GM18867 (cell line): ENCODE measurements around the gene PKDREJ.

ENCODE experiments used
- ATAC-seq: cut with Tn5 transposase; IDR thresholded peaks from one replicate; pipeline ENCODE4 v1.9.1; 2021; ENCODE audit warnings: mild to moderate bottlenecking, moderate library complexity; ENCODE audit not compliant: unreplicated experiment

Gene PKDREJ

DNA sequence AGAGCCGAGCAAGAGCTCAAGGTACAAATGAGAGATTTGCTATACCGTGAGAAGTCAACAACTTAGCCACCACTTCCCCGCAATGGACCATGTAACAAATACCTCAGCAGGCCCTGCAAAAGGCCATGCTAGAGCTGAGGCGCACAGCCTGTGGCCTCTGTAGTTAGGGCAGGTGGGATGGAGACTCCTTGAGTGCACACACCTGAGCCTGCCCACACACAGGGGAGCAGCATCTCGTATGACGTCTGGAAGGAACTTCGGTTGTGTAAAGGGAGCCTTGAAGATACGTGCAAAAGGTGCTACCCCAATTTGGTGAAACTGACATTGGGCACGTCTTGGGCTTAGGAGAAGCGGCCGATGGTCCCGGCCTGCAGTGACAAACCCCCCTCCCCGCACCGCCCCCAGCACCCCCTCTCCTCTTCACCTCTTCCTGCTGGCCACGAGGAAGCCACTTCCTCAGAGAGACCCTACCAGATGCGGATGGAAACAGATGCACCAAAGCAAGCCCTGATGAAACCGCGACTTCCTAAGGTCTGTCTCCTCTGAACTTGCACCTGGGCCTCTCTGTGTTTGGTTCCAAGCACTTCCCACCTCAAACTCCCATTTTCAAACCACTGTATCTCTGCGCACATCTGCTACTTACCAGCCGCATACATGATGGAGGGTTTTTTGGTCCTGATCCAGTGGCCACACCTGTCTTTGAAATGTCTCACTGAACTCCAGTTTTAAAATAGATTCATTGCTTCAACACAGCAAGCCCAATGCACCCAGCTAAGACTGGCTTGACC lies 23.7 kb downstream of the PKDREJ start:
- ATAC-seq = no peak

DNA sequence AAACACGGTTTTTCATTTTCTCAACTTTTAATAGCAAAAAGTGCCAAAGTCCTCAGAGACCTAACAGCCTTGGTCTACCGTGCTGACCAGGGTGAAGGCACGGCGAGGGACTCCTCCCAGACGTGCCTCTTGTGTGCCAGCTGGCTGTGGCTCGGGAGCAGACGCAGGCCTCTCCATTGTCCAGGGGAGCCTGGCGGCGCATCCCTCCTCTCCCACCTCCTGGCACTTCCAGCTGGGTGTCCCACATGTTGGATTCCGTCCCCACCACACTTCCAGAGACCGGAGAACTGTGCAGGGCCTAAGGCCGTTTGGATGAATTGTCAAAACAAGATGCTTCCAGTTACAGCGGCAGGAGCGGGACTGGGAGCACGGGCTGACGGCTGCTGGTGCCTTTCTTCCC lies 24.6 kb downstream of the PKDREJ start:
- ATAC-seq = no peak

DNA sequence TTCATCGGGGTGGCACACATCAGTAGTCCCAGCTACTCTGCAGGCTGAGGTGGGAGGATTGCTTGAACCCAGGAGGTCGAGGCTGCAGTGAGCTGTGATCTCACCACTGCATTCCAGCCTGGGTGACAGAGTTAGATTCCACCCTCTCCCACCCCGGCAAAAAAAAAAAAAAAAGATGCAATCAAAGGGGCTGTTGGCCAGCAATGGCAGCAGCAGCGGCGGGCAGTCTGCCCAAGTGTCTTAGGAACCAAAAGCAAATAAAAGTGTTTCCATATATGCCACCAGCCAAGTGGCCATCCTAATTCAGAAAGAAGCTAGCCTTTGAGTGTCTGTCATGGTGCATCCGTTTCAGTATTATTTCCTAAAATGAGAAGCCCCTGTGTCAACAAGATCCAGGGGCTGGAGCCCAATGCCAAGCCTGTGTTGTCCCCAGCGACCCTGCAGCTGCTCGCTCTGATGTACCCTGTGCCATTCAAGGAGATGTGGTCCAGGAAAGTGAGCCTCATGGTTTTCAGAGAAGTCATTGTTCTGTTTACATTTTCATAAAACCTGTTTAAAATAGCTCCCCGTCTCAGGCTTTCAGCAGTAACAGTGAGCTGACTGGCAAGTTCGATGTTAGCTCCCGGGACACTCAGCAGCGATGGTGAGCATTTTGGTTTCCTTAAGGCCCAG lies 25.6 kb downstream of the PKDREJ start:
- ATAC-seq = no peak

DNA sequence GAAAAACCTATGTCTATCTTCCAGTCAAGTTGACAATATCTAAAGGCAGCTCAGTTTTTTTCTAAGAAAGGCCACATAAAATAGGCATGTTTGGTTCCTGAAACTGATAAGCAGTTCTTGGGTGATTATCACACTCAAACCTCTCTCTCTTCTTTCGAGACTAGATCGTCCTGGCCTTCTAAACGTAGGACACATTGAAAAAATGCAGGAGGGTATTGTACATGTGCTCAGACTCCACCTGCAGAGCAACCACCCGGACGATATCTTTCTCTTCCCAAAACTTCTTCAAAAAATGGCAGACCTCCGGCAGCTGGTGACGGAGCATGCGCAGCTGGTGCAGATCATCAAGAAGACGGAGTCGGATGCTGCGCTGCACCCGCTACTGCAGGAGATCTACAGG lies 28.2 kb downstream of the PKDREJ start:
- no peak for ATAC-seq

DNA sequence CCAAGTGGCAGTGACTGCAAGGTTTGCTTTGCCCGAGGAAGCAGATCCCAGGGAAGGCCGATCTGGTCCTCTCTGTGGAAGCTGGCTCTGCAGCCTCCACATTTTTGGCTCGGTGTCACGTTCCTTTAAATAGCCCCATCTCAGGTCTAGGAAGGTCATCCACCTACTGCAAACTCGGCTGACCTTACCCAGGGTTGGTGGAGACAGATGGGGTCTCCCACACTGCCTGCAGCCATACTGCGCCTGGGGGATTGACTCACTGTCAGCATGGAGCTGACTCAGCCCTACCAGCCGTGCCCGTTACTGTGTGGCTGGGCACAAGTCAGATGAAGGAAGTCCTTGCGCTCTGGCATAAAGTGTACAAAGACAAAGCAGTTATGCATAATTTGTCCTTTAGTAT lies 29.9 kb downstream of the PKDREJ start:
- no peak for ATAC-seq

DNA sequence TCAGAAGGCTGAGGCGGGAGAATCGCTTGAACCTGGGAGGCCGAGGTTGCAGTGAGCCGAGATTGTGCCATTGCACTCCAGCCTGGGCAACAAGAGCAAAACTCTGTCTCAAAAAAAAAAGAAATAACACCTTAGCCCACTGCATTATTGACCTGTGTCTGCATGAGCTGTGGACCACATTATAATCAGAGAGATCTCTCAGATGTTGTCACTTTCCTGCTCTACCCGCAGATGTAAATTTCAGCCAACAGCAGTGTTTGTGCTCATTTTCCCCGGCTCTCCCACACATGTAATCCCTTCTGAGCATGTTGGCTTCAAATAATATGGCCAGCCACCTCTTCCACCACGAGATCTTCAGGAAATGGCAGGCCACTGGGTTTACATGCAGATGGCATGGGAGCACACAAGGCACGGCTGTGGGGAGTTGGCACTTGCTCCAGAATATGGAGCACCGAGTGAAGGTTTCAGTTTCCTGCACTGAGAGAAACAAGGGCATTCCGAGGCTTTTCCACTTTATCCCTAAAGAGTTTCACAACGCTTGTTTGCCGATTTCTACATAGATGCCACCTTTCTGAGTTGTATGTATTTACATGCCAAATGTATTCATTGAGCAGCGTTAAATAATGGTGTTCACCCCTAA lies 32.8 kb downstream of the PKDREJ start:
- no peak for ATAC-seq

DNA sequence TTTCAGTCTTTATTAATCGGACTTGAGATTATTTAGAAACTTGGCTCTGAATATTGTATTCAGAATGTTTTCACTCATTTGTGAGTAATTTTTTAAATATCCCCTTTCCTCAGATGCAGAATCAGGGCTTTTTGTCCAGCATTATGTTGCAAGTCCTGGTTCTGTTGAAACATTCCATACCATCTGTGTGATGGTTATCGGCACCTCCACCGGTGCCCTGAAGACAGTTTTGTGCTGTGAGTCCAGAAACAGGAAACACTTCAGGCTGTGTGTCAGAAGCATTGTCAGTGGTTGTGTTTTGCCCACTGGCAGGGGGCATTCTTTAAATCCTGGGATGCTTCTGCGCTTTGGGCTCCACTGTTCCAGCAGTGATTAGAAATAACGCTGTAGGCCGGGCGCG lies 33.4 kb downstream of the PKDREJ start:
- no peak for ATAC-seq

DNA sequence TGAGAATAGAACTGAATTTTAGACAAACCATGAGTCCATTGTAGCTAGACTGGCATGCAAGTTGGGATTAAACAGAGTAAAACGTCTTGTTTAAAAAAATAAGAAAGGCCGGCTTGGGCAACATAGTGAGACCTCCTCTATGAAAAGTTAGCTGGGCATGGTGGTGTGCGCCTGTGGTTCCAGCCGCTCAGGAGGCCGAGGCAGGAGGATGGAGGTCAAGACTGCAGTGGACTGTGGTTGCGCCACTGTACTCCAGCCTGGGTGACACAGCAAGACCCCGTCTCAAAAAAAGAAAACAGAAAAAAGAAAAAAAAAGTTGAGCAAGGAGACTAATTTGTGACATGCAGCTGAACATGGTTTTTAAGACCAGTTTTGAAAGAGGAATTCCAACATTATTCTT lies 36.6 kb downstream of the PKDREJ start:
- no peak for ATAC-seq

DNA sequence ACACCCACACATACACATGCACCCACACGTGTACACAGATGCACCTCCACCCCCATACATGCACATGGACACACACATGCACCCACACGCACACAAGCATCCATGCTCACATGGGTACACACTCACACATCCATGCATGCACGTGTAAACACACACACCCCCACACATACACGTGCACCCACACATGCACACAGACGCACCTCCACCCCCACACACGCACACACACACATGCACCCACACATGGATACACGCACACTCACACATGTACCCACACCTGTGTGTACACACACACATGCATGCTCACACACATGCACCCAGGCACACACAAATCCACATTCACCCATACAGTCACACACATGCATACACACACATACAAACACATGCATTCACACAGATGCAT lies 37.5 kb downstream of the PKDREJ start:
- ATAC-seq = no peak

DNA sequence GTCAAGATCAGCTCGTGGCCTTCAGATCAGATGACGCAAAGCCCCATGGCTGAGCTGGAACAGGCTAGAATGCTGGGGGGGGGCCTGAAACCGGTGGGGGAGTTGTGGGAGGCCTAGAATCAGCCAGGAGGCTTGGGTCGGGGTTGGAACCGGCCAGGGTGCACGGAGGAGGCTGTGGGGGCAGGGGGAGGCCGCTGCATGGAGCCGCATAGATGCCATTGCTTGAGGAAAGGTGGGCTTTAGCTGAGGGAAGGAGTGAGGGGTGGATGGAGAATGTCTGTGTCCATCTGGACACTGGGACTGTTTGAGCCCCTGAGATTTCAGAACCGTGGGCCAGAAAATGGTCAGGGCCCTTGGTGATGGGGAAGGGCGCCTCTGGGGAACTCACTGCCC lies 38.2 kb downstream of the PKDREJ start:
- no peak for ATAC-seq

DNA sequence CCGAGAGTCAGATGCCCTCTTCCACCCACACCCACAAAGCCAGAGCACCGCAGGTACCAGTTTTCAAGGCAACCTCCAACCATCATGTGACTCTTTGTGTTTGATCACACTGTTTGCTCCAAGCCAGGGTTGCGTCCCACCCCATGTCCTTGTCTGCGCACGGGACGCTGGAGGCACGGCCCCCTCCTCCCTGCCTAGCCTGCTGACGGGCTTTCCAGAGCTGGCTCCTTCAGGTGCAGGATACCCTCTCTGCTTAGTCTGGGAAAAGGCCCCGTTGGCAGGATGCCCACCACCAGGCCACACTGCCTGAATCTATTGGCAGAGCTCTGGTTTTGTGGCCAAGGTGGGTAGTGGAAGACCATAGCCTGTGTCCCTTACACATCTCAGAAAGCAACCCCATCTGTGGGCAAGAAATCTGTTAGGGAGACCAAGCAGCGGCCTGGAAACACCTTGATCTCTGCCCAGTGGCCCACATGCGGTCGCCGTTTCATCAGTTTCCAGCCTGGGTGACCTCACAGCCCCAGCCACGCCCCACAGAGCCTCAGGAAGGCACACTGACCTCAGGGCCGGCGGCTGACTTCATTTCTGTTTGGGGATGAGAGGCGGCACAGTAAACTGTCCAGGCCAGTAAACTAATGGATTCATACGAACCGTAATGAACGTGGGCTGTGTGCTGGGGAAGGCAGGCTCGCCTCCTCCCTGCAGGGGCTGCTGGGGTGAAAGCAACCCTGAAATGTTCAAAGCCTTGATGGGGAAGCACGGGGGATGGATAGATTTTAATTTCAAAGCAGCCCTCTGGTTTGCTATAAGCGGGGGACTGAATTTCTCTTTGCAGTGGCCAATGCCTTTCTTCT lies 38.9 kb downstream of the PKDREJ start:
- ATAC-seq = no peak

DNA sequence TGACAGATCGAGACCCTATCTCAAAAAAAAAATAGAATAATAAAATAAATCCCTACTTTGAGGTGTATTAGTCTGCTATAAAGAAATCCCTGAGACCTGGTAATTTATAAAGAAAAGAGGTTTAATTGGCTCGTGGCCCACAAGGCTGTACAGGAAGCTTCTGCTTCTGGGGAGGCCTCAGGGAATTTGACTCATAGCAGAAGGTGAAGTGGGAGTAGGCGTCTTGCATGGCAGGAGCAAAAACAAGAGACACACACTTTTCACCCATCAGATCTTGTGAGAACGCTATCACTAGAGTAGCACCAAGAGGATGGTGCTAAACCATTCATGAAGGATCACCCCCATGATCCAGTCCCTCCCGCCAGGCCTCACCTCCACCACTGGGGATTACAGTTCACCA lies 42.2 kb downstream of the PKDREJ start:
- no peak for ATAC-seq

DNA sequence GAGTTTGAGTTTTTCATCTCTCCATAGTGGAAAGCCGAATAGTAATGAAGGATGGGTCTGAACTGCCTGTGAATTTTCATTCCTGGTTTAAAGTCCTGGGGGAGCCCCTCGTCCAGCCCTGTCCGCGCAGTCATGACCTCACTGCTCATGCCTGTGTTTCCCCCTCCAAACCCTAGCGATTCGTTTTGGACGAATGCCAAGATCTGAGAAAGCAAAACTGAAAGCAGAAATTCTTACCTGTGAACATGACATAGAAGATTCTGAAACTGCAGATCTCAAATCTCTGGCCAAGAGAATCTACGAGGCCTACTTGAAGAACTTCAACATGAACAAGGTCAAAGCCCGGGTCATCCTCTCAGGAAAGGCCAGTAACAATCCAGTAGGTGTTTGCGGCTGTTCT lies 43.5 kb downstream of the PKDREJ start:
- no peak for ATAC-seq

DNA sequence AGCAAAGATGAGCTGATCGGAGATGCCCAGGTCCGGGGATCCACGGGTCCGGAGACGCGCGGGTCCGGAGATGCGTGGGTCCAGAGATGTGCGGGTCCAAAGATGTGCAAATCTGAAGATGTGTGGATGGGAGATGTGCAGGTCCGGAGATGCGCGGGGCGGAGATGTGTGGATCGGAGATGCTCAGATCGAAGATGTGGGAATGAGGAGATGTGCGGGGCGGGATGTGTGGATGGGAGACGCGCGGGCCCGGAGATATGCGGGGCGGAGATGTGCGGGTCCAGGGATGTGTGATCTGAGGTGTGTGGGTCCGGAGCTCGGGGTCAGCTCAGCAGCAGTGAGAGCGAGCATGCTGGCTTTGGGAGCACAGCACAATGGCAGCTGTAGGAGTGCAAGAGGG lies 48.5 kb downstream of the PKDREJ start:
- ATAC-seq = no peak

DNA sequence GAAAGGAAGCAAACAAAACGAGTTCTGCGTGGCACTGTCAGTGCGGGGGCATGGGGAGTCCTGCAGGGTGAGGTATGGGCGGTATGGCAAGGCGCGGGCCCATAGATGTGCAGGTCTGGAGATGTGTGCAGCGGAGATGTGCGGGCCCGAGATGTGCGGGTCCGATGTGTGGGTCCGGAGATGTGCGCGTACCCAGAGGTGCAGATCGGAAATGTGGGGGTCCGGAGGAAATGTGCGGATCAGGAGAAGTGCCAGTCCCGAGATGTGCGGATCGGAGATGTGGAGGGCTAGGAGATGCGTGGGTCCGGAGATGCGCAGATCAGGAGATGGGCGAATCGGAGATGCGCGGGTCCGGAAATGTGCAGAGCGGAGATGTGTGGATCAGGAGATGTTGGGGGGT lies 49.0 kb downstream of the PKDREJ start:
- ATAC-seq = no peak

DNA sequence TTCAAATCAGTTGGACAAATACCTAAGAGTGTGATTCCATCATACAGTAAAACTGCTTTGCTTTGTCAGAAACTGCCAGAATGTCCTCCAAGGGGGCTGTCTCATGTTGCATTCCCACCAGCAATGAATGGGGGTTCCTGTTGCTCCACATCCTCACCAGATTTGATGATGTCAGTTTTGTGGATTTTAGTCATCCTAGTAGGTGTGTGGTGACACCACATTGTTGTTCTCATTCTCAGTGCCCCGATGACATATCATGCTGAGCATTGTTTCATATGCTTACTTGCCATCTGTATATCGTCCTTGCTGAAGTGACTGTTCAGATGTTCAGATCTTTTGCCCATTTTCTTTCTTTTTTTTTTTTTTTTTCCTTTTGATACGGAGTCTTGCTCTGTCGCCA lies 50.1 kb downstream of the PKDREJ start:
- ATAC-seq = no peak

DNA sequence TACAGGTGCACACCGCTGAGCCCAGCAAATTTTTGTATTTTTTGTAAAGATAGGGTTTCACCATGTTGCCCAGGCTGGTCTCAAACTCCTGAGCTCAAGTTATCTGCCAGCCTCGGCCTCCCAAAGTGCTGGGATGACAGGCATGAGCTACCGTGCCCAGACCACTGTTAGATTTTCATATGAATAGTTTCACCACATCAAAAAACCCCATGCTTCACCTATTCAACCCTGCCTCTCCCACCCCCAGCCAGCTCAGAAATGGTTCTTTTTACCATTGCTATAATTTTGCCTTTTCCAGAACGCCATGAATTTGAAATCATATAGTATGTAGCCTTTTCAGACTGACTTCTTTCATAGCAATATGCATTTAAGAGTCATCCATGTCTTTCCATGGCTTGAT lies 50.9 kb downstream of the PKDREJ start:
- ATAC-seq = no peak

DNA sequence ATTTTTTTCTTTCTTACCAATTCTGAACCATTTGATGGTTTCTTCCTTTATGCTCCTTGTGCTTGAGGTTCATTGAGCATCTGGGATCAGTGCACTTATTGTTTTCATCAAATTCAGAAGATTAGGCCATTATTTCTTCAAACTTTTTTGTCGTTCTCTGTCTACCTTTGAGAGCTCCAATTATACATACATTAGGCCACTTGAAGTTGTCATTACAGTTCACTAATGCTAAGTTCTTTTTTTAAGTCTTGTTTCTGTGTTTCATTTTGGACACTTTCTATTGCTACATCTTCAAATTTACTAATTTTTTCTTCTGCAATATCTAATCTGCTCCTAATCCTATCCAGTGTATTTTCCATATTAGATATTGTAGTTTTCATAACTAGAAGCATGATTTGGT lies 53.9 kb downstream of the PKDREJ start:
- ATAC-seq = no peak
